GM18867 (cell line): Measurements from ENCODE around the gene MYT1.
"Not testable (repeated sequence)": the region's sequence is repeated elsewhere in the genome, so short reads cannot be mapped to it uniquely, and the experiment has no call there.

Experiments
- ATAC-seq: cut with Tn5 transposase; IDR thresholded peaks from one replicate; pipeline ENCODE4 v1.9.1; 2021; ENCODE audit warnings: mild to moderate bottlenecking, moderate library complexity; ENCODE audit not compliant: unreplicated experiment

The MYT1 gene

GRCh38 chr20:64228751-64229506 lies 64.7 kb downstream of the MYT1 start:
- no peak for ATAC-seq

GRCh38 chr20:64229507-64230061 lies 65.3 kb downstream of the MYT1 start:
- ATAC-seq = no peak

GRCh38 chr20:64230461-64231145 lies 66.4 kb downstream of the MYT1 start:
- no peak for ATAC-seq

- no peak for ATAC-seq
Measured at GRCh38 chr20:64231621-64232550, 67.6 kb downstream of the MYT1 start.

GRCh38 chr20:64232794-64233193 lies 68.5 kb downstream of the MYT1 start:
- no peak for ATAC-seq

- ATAC-seq = no peak
Measured at GRCh38 chr20:64233725-64234124, 69.5 kb downstream of the MYT1 start.

GRCh38 chr20:64234291-64234791 lies 70.1 kb downstream of the MYT1 start:
- ATAC-seq = no peak

GRCh38 chr20:64234921-64235565 lies 70.8 kb downstream of the MYT1 start:
- ATAC-seq = not testable (repeated sequence)

- ATAC-seq = no peak
Measured at GRCh38 chr20:64236137-64237088, 72.2 kb downstream of the MYT1 start.

- ATAC-seq = no peak
Measured at GRCh38 chr20:64237316-64237715, 73.1 kb downstream of the MYT1 start.

GRCh38 chr20:64238115-64238825 lies 74.0 kb downstream of the MYT1 start:
- no peak for ATAC-seq

- ATAC-seq = no peak
Measured at GRCh38 chr20:64238851-64239387, 74.7 kb downstream of the MYT1 start.

- no peak for ATAC-seq
Measured at GRCh38 chr20:64239449-64240242, 75.4 kb downstream of the MYT1 start.

- ATAC-seq = no peak
Measured at GRCh38 chr20:64240243-64241015, 76.2 kb downstream of the MYT1 start.

- ATAC-seq = no peak
Measured at GRCh38 chr20:64241061-64241460, 76.8 kb downstream of the MYT1 start.

GRCh38 chr20:64242003-64242796 lies 77.9 kb downstream of the MYT1 start:
- no peak for ATAC-seq
